H9 (cell line): ENCODE measurements around the gene CD81. TPM values are rescaled to one million over a fixed set of nuclear protein-coding genes. Genes with fewer than 3 reads are reported as not detected.

Source experiments
- DNase-seq: peaks from one replicate; pipeline ENCODE4 v3.0.0-alpha.2; 2017
- H2AFZ ChIP-seq: one replicate; pipeline ENCODE4 v1.6.1; 2013; ENCODE audit warnings: mild to moderate bottlenecking, low read length, control low read depth, moderate library complexity
- H2AK5ac ChIP-seq: 2 replicates; pipeline ENCODE4 v1.6.1; 2013; ENCODE audit warnings: low read length, control low read depth, mixed read lengths; ENCODE audit not compliant: insufficient read length
- H2BK120ac ChIP-seq: one replicate; pipeline ENCODE4 v1.6.1; 2013; ENCODE audit warnings: low read depth, mild to moderate bottlenecking, low read length, control low read depth, inconsistent platforms; ENCODE audit not compliant: poor library complexity, severe bottlenecking
- H2BK12ac ChIP-seq: 2 replicates; pipeline ENCODE4 v1.6.1; 2013; ENCODE audit warnings: low read length, control low read depth, mixed read lengths, low read depth; ENCODE audit not compliant: insufficient read length
- H2BK15ac ChIP-seq: 2 replicates; pipeline ENCODE4 v1.6.1; 2013; ENCODE audit warnings: low read depth, low read length, control low read depth
- H2BK20ac ChIP-seq: one replicate; pipeline ENCODE4 v1.6.1; 2013; ENCODE audit warnings: low read depth, mild to moderate bottlenecking, low read length, control low read depth, inconsistent platforms; ENCODE audit not compliant: poor library complexity, severe bottlenecking
- H2BK5ac ChIP-seq: 2 replicates; pipeline ENCODE4 v1.6.1; 2013; ENCODE audit warnings: low read length, control low read depth, mixed read lengths; ENCODE audit not compliant: insufficient read length
- H3K14ac ChIP-seq: 2 replicates; pipeline ENCODE4 v1.6.1; 2013; ENCODE audit warnings: low read length, control low read depth; ENCODE audit not compliant: insufficient read depth
- H3K18ac ChIP-seq: 2 replicates; pipeline ENCODE4 v1.6.1; 2013; ENCODE audit warnings: low read depth, mild to moderate bottlenecking, mixed read lengths, low read length, control low read depth; ENCODE audit not compliant: insufficient read length
- H3K23ac ChIP-seq: 2 replicates; pipeline ENCODE4 v1.6.1; 2013; ENCODE audit warnings: low read length, control low read depth, mixed read lengths, low read depth; ENCODE audit not compliant: insufficient read length
- H3K23me2 ChIP-seq: 2 replicates; pipeline ENCODE4 v1.6.1; 2013; ENCODE audit warnings: low read depth, mild to moderate bottlenecking, mixed read lengths, low read length, control low read depth; ENCODE audit not compliant: insufficient read length, poor library complexity, severe bottlenecking
- H3K27ac ChIP-seq: 2 replicates; pipeline ENCODE4 v1.5.1; 2013; ENCODE audit warnings: low read length, control low read depth, mixed read lengths, low read depth; ENCODE audit not compliant: insufficient read length
- H3K27me3 ChIP-seq: 2 replicates; pipeline ENCODE4 v1.6.1; 2013; ENCODE audit warnings: low read length, control low read depth, inconsistent platforms; ENCODE audit not compliant: insufficient read depth
- H3K4ac ChIP-seq: 2 replicates; pipeline ENCODE4 v1.6.1; 2013; ENCODE audit warnings: low read depth, mild to moderate bottlenecking, control low read depth, inconsistent platforms, low read length, moderate library complexity
- H3K4me1 ChIP-seq: 2 replicates; pipeline ENCODE4 v1.6.1; 2013; ENCODE audit warnings: low read length, control low read depth, inconsistent platforms; ENCODE audit not compliant: insufficient read depth
- H3K4me2 ChIP-seq: 2 replicates; pipeline ENCODE4 v1.6.1; 2013; ENCODE audit warnings: low read length, control low read depth, mixed read lengths; ENCODE audit not compliant: insufficient read length, insufficient read depth
- H3K56ac ChIP-seq: 2 replicates; pipeline ENCODE4 v1.6.1; 2013; ENCODE audit warnings: low read depth, mild to moderate bottlenecking, mixed read lengths, low read length, control low read depth; ENCODE audit not compliant: insufficient read length
- H3K79me1 ChIP-seq: 2 replicates; pipeline ENCODE4 v1.6.1; 2013; ENCODE audit warnings: low read depth, mild to moderate bottlenecking, moderate library complexity, low read length, control low read depth, inconsistent platforms; ENCODE audit not compliant: insufficient read depth, poor library complexity, severe bottlenecking
- H3K79me2 ChIP-seq: 2 replicates; pipeline ENCODE4 v1.6.1; 2013; ENCODE audit warnings: low read length, control low read depth, inconsistent platforms; ENCODE audit not compliant: insufficient read depth
- H3K9ac ChIP-seq: 2 replicates; pipeline ENCODE4 v1.6.1; 2013; ENCODE audit warnings: low read length, control low read depth, mixed read lengths; ENCODE audit not compliant: insufficient read length; ENCODE audit errors: extremely low read depth
- H3K9me3 ChIP-seq: one replicate; pipeline ENCODE4 v1.6.1; 2013; ENCODE audit warnings: low read depth, low read length, inconsistent platforms; ENCODE audit not compliant: control insufficient read depth
- H3T11ph ChIP-seq: one replicate; pipeline ENCODE4 v1.6.1; 2013; ENCODE audit warnings: mild to moderate bottlenecking, low read length, control low read depth, inconsistent platforms
- H4K20me1 ChIP-seq: one replicate; pipeline ENCODE4 v1.6.1; 2013; ENCODE audit not compliant: control insufficient read depth, insufficient read length, insufficient read depth
- H4K5ac ChIP-seq: 2 replicates; pipeline ENCODE4 v1.6.1; 2013; ENCODE audit warnings: low read depth, mild to moderate bottlenecking, mixed read lengths, low read length, control low read depth; ENCODE audit not compliant: insufficient read length
- H4K8ac ChIP-seq: replicated peaks from 2 replicates; pipeline ENCODE4 v1.6.1; 2013; ENCODE audit warnings: low read length, control low read depth, mixed read lengths, low read depth; ENCODE audit not compliant: insufficient read length
- H4K91ac ChIP-seq: 2 replicates; pipeline ENCODE4 v1.6.1; 2013; ENCODE audit warnings: low read depth, mild to moderate bottlenecking, moderate library complexity, mixed read lengths, low read length, control low read depth; ENCODE audit not compliant: insufficient read length
- H3K27ac Mint-ChIP-seq, 3 experiments: 2 replicates in 2 of 3; 3 replicates in 1 of 3; pipeline ENCODE4 v1.8.0; 2020 to 2021; ENCODE audit warnings: mixed read lengths in 3 of 3, mild to moderate bottlenecking in 1 of 3, moderate library complexity in 1 of 3
- H3K27me3 Mint-ChIP-seq: 2 replicates; pipeline ENCODE4 v1.8.0; 2021; ENCODE audit warnings: low read depth, mild to moderate bottlenecking, moderate library complexity, mixed read lengths
- H3K36me3 Mint-ChIP-seq, 3 experiments: 2 replicates in 2 of 3; 3 replicates in 1 of 3; pipeline ENCODE4 v1.8.0; 2020 to 2021; ENCODE audit warnings: low read depth in 3 of 3, mixed read lengths in 3 of 3; ENCODE audit not compliant: insufficient read depth in 1 of 3
- H3K4me1 Mint-ChIP-seq, 2 experiments: 2 replicates each; pipeline ENCODE4 v1.8.0; 2020; ENCODE audit warnings: mixed read lengths in 2 of 2
- H3K4me3 Mint-ChIP-seq, 2 experiments: 2 replicates in 1 of 2; 3 replicates in 1 of 2; pipeline ENCODE4 v1.8.0; 2020 to 2021; ENCODE audit warnings: mild to moderate bottlenecking in 2 of 2, mixed read lengths in 2 of 2, moderate library complexity in 1 of 2
- H3K9me3 Mint-ChIP-seq, 2 experiments: 2 replicates in 1 of 2; 3 replicates in 1 of 2; pipeline ENCODE4 v1.8.0; 2020; ENCODE audit warnings: mild to moderate bottlenecking in 2 of 2, mixed read lengths in 2 of 2, moderate library complexity in 1 of 2
- CTCF ChIP-seq: fragments of 200-600 bp; sonication (generic); conservative IDR thresholded peaks from 3 replicates; pipeline ENCODE4 v1.8.0; 2021; ENCODE audit warnings: antibody characterized with exemption, mild to moderate bottlenecking
- WGBS: extraction: QIAGEN DNeasy Blood & Tissue Kit; methylation state at CpG from one replicate; pipeline ENCODE4 v1.1.7; 2013; ENCODE audit warnings: missing lambda C conversion rate, low lambda C conversion rate, mixed read lengths; ENCODE audit not compliant: insufficient read length; ENCODE audit errors: extremely low coverage; 5-methylcytosine and 5-hydroxymethylcytosine counted together
- total RNA-seq: library from RNA; stranded (reverse); gene quantifications from 2 replicates; pipeline ENCODE4 v1.2.1, GENCODE V29; 2021

Gene CD81
- total RNA-seq, 1 experiment from 2014 or later = 246 TPM

GRCh38 chr11:2414616-2415015, 37.5 kb downstream of the CD81 start:
- H4K8ac ChIP-seq = no peak overlapping the region
- no peak overlapping the region for H2AFZ ChIP-seq
- H2BK15ac ChIP-seq = no peak overlapping the region
- H3K14ac ChIP-seq = no peak overlapping the region
- H2AK5ac ChIP-seq = no peak overlapping the region
- Mint-ChIP-seq H3K4me3 (no peak overlapping the region), H3K4me1 (no peaks in the 10 kb centered on the region), H3K27ac (no peak overlapping the region), H3K36me3 (no peaks in the 10 kb centered on the region), H3K9me3 (no peaks in the 10 kb centered on the region), H3K27me3 (peaks cover 5% of the 10 kb centered on the region)
- H3T11ph ChIP-seq = no peak overlapping the region
- H3K4me1 ChIP-seq = no peaks in the 10 kb centered on the region
- no peaks in the 10 kb centered on the region for H4K20me1 ChIP-seq
- H3K27ac ChIP-seq = no peak overlapping the region
- no peaks in the 10 kb centered on the region for H3K79me2 ChIP-seq
- H3K27me3 ChIP-seq = no peaks in the 10 kb centered on the region
- H3K56ac ChIP-seq = no peak overlapping the region
- H2BK120ac ChIP-seq = no peak overlapping the region
- H3K23me2 ChIP-seq = no peaks in the 10 kb centered on the region
- H3K9me3 ChIP-seq = no peaks in the 10 kb centered on the region
- H3K9ac ChIP-seq = no peak overlapping the region
- H3K23ac ChIP-seq = no peak overlapping the region
- H3K18ac ChIP-seq = no peak overlapping the region
- no peak for TF ChIP-seq CTCF
- H3K4ac ChIP-seq = no peak overlapping the region
- H4K91ac ChIP-seq = no peak overlapping the region
- H3K4me2 ChIP-seq = no peak overlapping the region
- H2BK5ac ChIP-seq = no peak overlapping the region
- no peaks in the 10 kb centered on the region for H3K79me1 ChIP-seq
- no CpG with 5 or more reads among the region's 35 CpGs for WGBS
- DNase-seq = no peak
- H4K5ac ChIP-seq = no peak overlapping the region
- no peak overlapping the region for H2BK20ac ChIP-seq
- H2BK12ac ChIP-seq = no peak overlapping the region
